Endothelial cell of umbilical vein (primary cell): ENCODE data around the gene PARP12.

Experiments
- MYC ChIP-seq: IDR thresholded peaks from one replicate; pipeline ENCODE4 v1.6.1; 2011; ENCODE audit warnings: mild to moderate bottlenecking, low read depth, low read length
- POLR2A ChIP-seq: IDR thresholded peaks from 2 replicates; pipeline ENCODE4 v1.6.1; 2012; ENCODE audit warnings: low read depth, mild to moderate bottlenecking, control low read depth, low read length
- TF ChIP-seq, protein P1 (sequence below), 2 donors: IDR thresholded peaks; 1 replicate in 1 of 2; 2 replicates in 1 of 2; pipeline ENCODE4 v1.5.1; 2011; ENCODE audit warnings: low read length in 2 of 2, mild to moderate bottlenecking in 2 of 2, moderate library complexity in 2 of 2, control low read depth in 1 of 2, inconsistent platforms in 1 of 2, low read depth in 1 of 2; ENCODE audit not compliant: insufficient read depth in 1 of 2; ENCODE audit errors: extremely low read depth in 1 of 2

GRCh38 chr7:140059273-140060242 is 3.2 kb downstream of the PARP12 start:
- TF ChIP-seq, protein P1, sequence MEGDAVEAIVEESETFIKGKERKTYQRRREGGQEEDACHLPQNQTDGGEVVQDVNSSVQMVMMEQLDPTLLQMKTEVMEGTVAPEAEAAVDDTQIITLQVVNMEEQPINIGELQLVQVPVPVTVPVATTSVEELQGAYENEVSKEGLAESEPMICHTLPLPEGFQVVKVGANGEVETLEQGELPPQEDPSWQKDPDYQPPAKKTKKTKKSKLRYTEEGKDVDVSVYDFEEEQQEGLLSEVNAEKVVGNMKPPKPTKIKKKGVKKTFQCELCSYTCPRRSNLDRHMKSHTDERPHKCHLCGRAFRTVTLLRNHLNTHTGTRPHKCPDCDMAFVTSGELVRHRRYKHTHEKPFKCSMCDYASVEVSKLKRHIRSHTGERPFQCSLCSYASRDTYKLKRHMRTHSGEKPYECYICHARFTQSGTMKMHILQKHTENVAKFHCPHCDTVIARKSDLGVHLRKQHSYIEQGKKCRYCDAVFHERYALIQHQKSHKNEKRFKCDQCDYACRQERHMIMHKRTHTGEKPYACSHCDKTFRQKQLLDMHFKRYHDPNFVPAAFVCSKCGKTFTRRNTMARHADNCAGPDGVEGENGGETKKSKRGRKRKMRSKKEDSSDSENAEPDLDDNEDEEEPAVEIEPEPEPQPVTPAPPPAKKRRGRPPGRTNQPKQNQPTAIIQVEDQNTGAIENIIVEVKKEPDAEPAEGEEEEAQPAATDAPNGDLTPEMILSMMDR (IDR thresholded peaks at IDR 0.05; ENCODE audit: extremely low read depth in 1 of 2, insufficient read depth in 1 of 2, low read depth in 1 of 2, low read length in 2 of 2): no peak
- TF ChIP-seq POLR2A: no peak
- no peak for TF ChIP-seq MYC
